ENCODE measurements around the gene SNX3. TPM values are rescaled to one million over a fixed set of nuclear protein-coding genes. Genes with fewer than 3 reads are reported as not detected.

Gene SNX3
- total and polyA plus RNA-seq, 5 experiments from 2014 or later: 65.1 to 227 (median 163) TPM

GRCh38 chr6:108164815-108165706 lies 95.8 kb downstream of the SNX3 start:
- Mint-ChIP-seq H3K9me3 (no peaks in the 10 kb centered on the region), H3K4me3 (peak overlapping the region in 9 of 10 donors; percentile 19 to 73 (median 31)), H3K27me3 (peaks cover 64 to 92% (median 73%) of the 10 kb centered on the region in 5 donors), H3K4me1 (peaks cover 24 to 62% (median 41%) of the 10 kb centered on the region in 4 donors), H3K36me3 (peaks cover 0 to 4% (median 4%) of the 10 kb centered on the region in 3 donors), H3K27ac (no peak overlapping the region)
- ATAC-seq (no peak), DNase-seq (no peak)
- POLR2A ChIA-PET: no interaction called here

DNA sequence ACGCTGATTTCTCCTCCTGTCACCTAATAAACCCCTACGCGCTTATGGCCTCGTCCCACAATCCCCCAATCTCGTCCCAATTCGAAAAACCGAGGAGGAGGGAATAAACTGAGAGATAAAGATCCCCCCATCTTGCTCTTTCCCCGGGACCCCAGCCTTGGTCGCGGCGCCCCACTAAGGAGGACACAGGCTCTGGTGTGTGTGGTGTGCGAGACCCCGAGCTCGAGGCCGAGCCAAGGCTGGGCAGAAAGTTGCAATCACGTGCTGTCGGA lies 96.4 kb downstream of the SNX3 start:
- Mint-ChIP-seq H3K36me3 (peaks cover 0 to 4% (median 4%) of the 10 kb centered on the region in 3 donors), H3K4me3 (no peak overlapping the region), H3K27ac (no peak overlapping the region), H3K4me1 (peaks cover 20 to 57% (median 41%) of the 10 kb centered on the region in 4 donors), H3K9me3 (no peaks in the 10 kb centered on the region), H3K27me3 (peaks cover 69 to 92% (median 77%) of the 10 kb centered on the region in 5 donors)
- POLR2A ChIA-PET: no interaction called here
- no peak for DNase-seq
- ATAC-seq: no peak

DNA sequence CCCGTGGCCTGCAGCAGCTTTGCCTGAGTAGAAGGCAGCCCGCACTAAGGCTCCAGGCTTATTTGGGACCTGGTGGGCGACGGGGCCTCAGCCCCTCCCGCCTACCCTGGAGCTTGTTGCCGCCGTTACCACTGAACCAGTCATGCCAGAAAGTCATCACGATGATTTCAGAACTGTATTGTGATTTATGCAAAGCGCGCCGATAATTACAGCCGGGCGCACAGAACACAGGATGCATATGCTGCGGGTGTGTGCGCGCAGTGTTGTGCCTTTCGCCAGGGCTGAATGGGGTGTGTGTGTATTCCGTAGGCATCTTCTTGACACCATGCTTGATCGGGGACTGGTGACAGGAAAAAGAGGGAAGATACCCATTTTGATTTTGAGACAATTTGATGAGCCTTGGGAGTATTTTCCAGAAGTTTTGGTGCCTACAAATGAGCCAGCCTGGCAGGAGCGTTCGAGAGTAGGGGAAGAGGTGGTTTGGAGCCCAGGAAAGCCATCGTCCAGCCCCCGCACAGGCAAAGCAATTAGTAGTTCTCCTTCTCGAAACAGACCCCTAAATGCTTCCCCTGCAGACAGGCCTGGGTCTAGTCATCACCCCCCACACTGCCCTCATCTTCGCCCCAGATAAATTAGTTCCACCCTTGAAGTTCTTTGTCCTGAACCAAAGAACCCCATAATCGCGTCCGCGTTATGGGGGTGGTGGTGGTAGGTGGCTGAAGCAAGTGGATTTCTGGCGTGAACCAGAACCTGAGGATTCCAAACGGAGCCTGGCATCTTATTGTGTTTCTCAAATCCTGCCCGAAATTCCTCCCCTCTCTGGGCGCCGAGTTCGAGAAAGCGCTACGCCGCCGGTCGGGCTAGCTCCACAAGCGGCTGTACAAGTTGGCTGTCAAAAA lies 96.9 kb downstream of the SNX3 start:
- Mint-ChIP-seq H3K36me3 (peaks cover 0 to 4% (median 2%) of the 10 kb centered on the region in 3 donors), H3K9me3 (peaks cover 0 to 1% (median 0%) of the 10 kb centered on the region in 9 donors), H3K27me3 (peaks cover 66 to 91% (median 77%) of the 10 kb centered on the region in 5 donors), H3K4me1 (peaks cover 17 to 51% (median 35%) of the 10 kb centered on the region in 4 donors), H3K27ac (no peak overlapping the region), H3K4me3 (no peak overlapping the region)
- DNase-seq (no peak), ATAC-seq (no peak)
- POLR2A ChIA-PET: no interaction called here

- Mint-ChIP-seq H3K27me3 (peaks cover 72 to 96% (median 83%) of the 10 kb centered on the region in 5 donors), H3K4me3 (no peak overlapping the region), H3K36me3 (peaks cover 0 to 7% (median 4%) of the 10 kb centered on the region in 3 donors), H3K9me3 (peaks cover 0 to 5% (median 0%) of the 10 kb centered on the region in 9 donors), H3K27ac (no peak overlapping the region), H3K4me1 (peaks cover 19 to 49% (median 35%) of the 10 kb centered on the region in 4 donors)
- POLR2A ChIA-PET: no interaction called here
- peak in 1 of 2 donors; percentile 42 for ATAC-seq
- no peak for DNase-seq
These were observed 97.6 kb downstream of the SNX3 start for GRCh38 chr6:108163267-108163643.

GRCh38 chr6:108161724-108162282 lies 99.0 kb downstream of the SNX3 start:
- ATAC-seq (no peak), DNase-seq (no peak)
- H3K27ac Mint-ChIP-seq: no peak overlapping the region
- peaks cover 66 to 96% (median 84%) of the 10 kb centered on the region in 5 donors for H3K27me3 Mint-ChIP-seq
- no peak overlapping the region for H3K4me3 Mint-ChIP-seq
- peaks cover 0 to 10% (median 6%) of the 10 kb centered on the region in 3 donors for H3K36me3 Mint-ChIP-seq
- POLR2A ChIA-PET: no interaction called here
- H3K4me1 Mint-ChIP-seq: peaks cover 20 to 45% (median 30%) of the 10 kb centered on the region in 4 donors
- peaks cover 0 to 5% (median 0%) of the 10 kb centered on the region in 9 donors for H3K9me3 Mint-ChIP-seq

Other genes starting within 250 kb of the SNX3 start
- gene OSTM1, start 186.3 kb downstream of the SNX3 start, total RNA-seq: 10 to 100 TPM; 40.8 to 42.9 TPM
- gene OSTM1, start 186.3 kb downstream of the SNX3 start, polyA plus RNA-seq: 10 to 100 TPM; 34.1 to 49.6 (median 40.3) TPM
- gene NR2E1, start 95.0 kb downstream of the SNX3 start, total RNA-seq: not detected
- gene NR2E1, start 95.0 kb downstream of the SNX3 start, polyA plus RNA-seq: not detected
- gene AFG1L, start 34.0 kb upstream of the SNX3 start, total RNA-seq: 1 to 10 TPM; 5.6 to 8.7 TPM
- 1 to 10 TPM; 2.8 to 4.4 (median 3.8) TPM for gene AFG1L, start 34.0 kb upstream of the SNX3 start, polyA plus RNA-seq